Memory B cell (primary cell): ENCODE data around the gene ZMYM5.
A peak's percentile ranks its signal among the peaks of the same experiment; 100 is the strongest.
"Not testable (repeated sequence)": the region's sequence is repeated elsewhere in the genome, so short reads cannot be mapped to it uniquely, and the experiment has no call there.

Experiments
- ATAC-seq: fragments of 150-1000 bp; cut with Tn5 transposase; 2 replicates; pipeline ENCODE4 v1.10.0; 2021; ENCODE audit warnings: low read depth, mild to moderate bottlenecking, moderate library complexity
- DNase-seq, 2 donors: peaks; one replicate each; pipeline ENCODE4 v3.0.0; 2022; ENCODE audit warnings: low spot score in 2 of 2
- H3K27ac Mint-ChIP-seq: one replicate; pipeline ENCODE4 v1.8.0; 2022; ENCODE audit warnings: mild to moderate bottlenecking, moderate library complexity, mixed read lengths
- H3K27me3 Mint-ChIP-seq: one replicate; pipeline ENCODE4 v1.8.0; 2022; ENCODE audit warnings: mixed read lengths
- H3K36me3 Mint-ChIP-seq: one replicate; pipeline ENCODE4 v1.8.0; 2022; ENCODE audit warnings: mild to moderate bottlenecking, mixed read lengths
- H3K4me1 Mint-ChIP-seq: one replicate; pipeline ENCODE4 v1.8.0; 2022; ENCODE audit warnings: mixed read lengths
- H3K4me3 Mint-ChIP-seq: one replicate; pipeline ENCODE4 v1.8.0; 2022; ENCODE audit warnings: mild to moderate bottlenecking, moderate library complexity, mixed read lengths
- H3K9me3 Mint-ChIP-seq: one replicate; pipeline ENCODE4 v1.8.0; 2022; ENCODE audit warnings: mixed read lengths

The ZMYM5 gene

DNA sequence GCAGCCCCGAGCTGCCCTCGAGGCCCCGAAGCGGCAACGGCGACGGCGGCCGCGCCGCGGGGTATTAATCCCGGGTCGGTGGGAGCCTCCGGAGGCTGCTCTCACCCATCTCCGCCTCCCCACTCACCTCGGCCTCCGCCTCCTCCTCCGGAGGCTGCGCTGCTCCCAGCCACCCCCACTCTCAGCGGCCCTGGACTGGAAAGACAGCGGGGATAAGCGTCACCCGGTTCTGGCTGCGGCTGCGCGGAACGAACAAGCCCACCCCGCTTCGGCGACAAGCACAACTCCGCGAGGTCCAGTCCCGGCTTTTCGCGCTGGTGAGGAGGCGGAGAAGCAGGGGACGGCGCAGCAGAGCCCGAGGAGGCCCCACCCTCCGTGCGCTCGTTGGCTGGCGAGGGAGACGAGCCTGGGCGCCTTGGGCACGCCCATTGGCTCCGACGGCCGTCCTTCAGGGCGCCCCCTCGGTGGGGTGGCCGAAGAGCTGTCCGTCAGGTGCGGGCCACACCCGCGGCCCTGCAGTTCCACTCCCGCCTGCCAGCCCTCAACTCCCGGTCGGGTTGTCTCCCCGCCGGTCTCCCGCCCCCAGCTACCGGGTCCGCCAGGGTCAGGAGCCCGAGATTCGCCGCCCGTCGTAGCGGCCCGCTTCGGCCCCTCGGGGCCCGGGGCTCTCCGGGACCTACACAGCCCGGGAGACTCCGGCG lies at the start of gene ZMYM5:
TSS of gene ZMYM5 (minus strand) at position 327 of the 701 bp plus-strand sequence. CDS start 11,469 bp downstream, outside the sequence.
- H3K4me1 Mint-ChIP-seq: peaks cover 16% of the 10 kb centered on the region
- peaks cover 3% of the 10 kb centered on the region for H3K36me3 Mint-ChIP-seq
- H3K4me3 Mint-ChIP-seq: peak within 1 kb of the TSS; percentile 97
- peak within 1 kb of the TSS; percentile 92 for H3K27ac Mint-ChIP-seq
- no peaks in the 10 kb centered on the region for H3K27me3 Mint-ChIP-seq
- no peaks in the 10 kb centered on the region for H3K9me3 Mint-ChIP-seq
- peak; percentile 91 to 92 for DNase-seq
- ATAC-seq: peak; percentile 81

DNA sequence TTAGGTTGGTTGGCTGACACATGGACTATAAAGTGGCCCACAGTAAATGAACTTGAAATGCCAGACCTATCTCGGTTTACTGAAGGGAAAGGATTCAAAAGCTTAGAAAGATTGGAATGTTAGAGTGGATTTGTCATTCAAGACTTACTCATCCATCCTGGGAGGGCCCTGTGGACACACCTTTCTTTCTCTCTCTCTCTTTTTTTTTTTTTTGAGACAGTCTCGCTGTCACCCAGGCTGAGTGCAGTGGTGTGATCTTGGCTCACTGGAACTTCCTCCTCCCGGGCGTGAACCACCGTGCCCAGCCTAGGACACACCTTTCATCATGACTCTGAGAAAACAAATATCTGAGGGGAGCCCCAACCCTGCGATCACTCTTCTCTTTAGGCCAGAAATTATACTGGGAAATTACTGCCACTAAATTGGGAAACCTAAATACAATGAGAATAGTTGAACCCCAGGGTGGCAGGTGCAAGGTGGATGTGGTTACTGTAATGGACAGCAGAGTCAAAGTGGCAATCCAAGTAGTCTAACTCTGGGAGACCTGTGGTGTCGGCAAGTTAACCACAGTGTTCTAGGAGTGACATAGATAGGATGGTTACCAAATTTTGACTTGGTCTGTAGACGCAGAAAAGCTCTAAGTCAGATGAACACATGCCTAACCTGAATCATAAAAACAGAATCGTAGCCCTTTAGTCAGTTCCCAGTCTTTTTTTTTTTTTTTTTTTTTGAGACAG lies 47.1 kb upstream of the ZMYM5 start:
- H3K36me3 Mint-ChIP-seq: no peaks in the 10 kb centered on the region
- H3K27me3 Mint-ChIP-seq: peaks cover 1% of the 10 kb centered on the region
- no peak overlapping the region for H3K4me3 Mint-ChIP-seq
- peaks cover 2% of the 10 kb centered on the region for H3K4me1 Mint-ChIP-seq
- no peak for ATAC-seq
- no peaks in the 10 kb centered on the region for H3K9me3 Mint-ChIP-seq
- no peak for DNase-seq
- no peak overlapping the region for H3K27ac Mint-ChIP-seq

DNA sequence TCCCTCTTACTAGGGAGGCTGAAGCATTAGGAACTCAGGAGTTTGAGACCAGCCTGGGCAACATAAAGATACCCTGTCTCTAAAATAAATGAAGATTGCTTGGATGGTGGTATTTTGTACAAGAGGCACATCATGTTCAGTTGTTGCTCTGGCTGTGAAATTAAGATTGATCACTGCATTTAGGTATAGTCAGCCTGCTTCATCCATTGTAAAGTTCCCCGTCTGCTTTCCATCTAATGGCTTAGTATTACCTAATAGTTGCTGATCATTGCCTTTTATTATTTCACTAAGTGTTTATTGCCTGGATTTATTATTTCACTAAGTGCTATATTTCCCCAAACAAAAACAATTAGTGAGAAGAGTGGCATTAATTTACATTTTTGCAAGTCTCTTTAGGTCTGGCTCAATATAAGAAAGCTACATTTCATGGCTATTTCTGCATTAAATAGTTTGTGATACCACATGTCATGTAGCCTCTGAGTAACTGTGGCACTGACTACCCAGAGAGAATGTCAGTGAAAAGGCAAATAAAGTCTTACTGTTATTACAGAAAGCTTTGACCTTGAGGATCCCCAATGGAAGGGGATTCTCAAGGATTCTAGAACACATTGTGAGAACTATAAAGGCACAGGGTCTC lies 45.0 kb upstream of the ZMYM5 start:
- ATAC-seq (no peak), DNase-seq (no peak)
- Mint-ChIP-seq H3K4me3 (no peak overlapping the region), H3K9me3 (no peaks in the 10 kb centered on the region), H3K4me1 (peaks cover 2% of the 10 kb centered on the region), H3K27ac (no peak overlapping the region), H3K36me3 (no peaks in the 10 kb centered on the region), H3K27me3 (peaks cover 2% of the 10 kb centered on the region)

DNA sequence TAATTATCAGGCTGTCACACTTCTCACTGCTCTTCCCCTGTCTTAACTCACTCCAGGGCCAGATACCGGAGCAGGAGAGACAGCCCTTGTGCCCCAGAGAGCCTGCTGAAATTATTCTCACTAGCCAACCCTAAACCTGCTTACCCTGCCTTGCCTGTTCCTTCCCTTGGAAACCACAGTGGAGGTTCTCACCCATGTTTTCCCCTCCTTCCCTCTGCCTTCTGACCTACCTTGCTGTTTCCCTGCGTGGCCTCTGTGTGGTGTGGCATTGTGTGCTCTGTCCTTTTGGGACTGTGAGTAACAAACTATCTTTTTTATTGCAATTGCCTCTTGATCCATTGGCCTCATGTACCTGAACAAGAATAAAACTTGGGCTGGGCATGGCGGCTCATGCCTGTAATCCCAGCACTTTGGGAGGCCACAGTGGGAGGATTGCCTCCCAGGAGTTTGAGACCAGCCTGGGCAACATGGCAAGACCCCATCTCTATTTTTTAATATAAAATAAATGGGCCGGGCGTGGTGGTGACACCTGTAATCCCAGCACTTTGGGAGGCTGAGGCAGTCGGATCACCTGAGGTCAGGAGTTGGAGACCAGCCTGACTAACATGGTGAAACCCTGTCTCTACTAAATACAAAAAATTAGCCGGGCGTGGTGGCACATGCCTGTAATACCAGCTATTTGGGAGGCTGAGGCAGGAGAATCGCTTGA lies 42.2 kb upstream of the ZMYM5 start:
- H3K4me3 Mint-ChIP-seq, H3K36me3 Mint-ChIP-seq, H3K27me3 Mint-ChIP-seq, DNase-seq, ATAC-seq, H3K27ac Mint-ChIP-seq, H3K4me1 Mint-ChIP-seq, H3K9me3 Mint-ChIP-seq: not testable (repeated sequence)

DNA sequence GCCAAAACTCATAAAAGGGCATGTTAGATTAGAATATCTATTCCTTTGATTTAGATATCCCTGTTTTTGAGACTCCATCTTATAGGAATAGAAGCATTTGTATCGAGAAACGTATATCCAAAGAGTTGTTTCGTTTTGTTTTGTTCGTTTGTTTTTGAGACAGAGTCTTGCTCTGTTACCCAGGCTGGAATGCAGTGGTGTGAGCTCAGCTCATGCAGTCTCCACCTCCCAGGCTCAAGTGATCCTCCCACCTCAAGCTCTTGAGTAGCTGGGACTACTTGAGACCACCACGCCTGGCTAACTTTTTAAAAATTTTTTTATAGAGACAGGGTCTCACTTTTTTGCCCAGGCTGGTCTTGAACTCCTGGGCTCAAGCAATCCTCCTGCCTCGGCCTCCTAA lies 26.6 kb upstream of the ZMYM5 start:
- Mint-ChIP-seq H3K36me3 (no peaks in the 10 kb centered on the region), H3K27me3 (no peaks in the 10 kb centered on the region), H3K27ac (no peak overlapping the region), H3K9me3 (no peaks in the 10 kb centered on the region), H3K4me3 (no peak overlapping the region), H3K4me1 (no peaks in the 10 kb centered on the region)
- DNase-seq (no peak), ATAC-seq (no peak)

DNA sequence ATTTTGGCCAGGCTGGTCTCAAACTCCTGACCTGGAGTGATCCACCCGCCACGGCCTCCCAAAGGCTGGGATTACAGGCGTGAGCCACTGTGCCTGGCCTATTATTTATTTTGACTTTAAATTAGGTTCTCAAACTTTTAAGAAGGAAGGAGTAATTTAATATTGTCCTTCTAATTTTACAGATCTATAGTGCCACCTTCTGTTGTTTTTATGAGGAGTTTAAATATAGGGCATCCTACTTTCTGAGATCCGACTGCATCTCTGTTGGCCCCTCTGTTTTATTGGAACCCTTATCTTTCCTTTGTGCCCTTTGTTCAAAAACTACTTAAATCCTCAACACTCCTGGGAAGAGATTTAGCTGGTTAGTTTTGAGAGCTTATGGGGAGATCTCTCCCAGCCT lies 25.4 kb upstream of the ZMYM5 start:
- H3K4me1 Mint-ChIP-seq: no peaks in the 10 kb centered on the region
- peaks cover 3% of the 10 kb centered on the region for H3K9me3 Mint-ChIP-seq
- H3K36me3 Mint-ChIP-seq: peaks cover 2% of the 10 kb centered on the region
- ATAC-seq (no peak), DNase-seq (no peak)
- H3K27me3 Mint-ChIP-seq: no peaks in the 10 kb centered on the region
- no peak overlapping the region for H3K4me3 Mint-ChIP-seq
- no peak overlapping the region for H3K27ac Mint-ChIP-seq

DNA sequence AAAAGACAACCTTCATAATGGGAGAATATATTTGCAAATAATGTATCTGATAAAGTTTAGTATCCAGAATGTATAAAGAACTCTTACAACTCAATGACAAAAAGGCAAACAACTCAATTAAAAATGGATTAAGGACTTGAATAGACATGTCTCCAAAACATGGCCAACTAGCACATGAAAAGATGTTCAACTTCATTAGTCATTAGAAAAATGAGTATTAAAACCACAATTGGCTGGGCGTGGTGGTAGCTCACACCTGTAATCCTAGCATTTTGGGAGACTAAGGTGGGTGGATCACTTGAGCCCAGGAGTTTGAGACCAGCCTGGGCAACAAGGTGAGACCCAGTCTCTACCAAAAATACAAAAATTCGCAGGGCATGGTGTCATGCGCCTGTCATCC lies 18.8 kb upstream of the ZMYM5 start:
- Mint-ChIP-seq H3K4me1 (no peaks in the 10 kb centered on the region), H3K27me3 (no peaks in the 10 kb centered on the region), H3K9me3 (peaks cover 3% of the 10 kb centered on the region), H3K36me3 (peaks cover 2% of the 10 kb centered on the region), H3K27ac (no peak overlapping the region), H3K4me3 (no peak overlapping the region)
- DNase-seq (no peak), ATAC-seq (no peak)

DNA sequence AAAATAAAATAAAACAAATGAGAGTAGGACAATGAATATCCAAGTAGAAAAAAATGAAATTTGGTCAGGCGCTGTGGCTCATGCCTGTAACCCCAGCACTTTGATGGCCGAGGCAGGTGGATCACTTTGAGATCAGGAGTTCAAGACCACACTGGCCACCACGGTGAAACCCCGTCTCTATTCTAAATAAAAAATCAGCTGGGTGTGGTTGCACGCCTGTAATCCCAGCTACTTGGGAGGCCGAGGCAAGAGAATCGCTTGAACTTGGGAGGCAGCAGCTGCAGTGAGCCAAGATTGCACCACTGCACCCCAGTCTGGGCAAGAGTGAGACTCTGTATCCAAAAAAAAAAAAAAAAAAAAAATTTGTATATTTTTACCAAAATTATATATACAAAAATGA lies 18.2 kb upstream of the ZMYM5 start:
- no peaks in the 10 kb centered on the region for H3K27me3 Mint-ChIP-seq
- ATAC-seq: no peak
- no peak overlapping the region for H3K27ac Mint-ChIP-seq
- H3K4me1 Mint-ChIP-seq: no peaks in the 10 kb centered on the region
- DNase-seq: no peak
- H3K9me3 Mint-ChIP-seq: peaks cover 3% of the 10 kb centered on the region
- H3K36me3 Mint-ChIP-seq: peaks cover 2% of the 10 kb centered on the region
- no peak overlapping the region for H3K4me3 Mint-ChIP-seq

DNA sequence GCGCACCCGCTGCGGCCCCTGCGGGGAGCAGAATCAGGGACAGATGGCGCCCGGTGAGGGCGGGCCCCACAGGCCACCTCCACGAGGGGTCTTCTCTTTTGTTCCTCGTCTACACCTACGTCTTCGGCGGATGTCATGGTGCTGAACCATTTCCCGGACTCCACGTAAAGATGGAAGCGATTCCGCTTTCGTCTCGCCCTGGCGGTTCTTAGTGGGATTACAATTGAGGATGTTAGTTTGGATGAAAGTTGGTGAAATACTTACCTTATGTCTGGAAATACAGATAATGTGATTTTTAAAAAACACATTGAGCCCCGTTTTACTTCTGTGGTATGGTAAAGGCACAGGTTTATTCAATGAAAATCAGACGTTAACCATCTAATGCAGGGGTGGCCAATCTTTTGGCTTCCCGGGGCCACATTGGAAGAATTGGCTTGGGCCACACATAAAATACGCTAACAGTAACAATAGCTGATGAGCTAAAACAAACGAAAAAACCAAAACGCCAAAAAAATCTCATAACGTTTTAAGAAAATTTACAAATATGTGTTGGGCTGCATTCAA lies 1.4 kb upstream of the ZMYM5 start:
- H3K4me3 Mint-ChIP-seq: peak overlapping the region; percentile 96
- ATAC-seq: peak; percentile 10
- H3K27me3 Mint-ChIP-seq: no peaks in the 10 kb centered on the region
- H3K4me1 Mint-ChIP-seq: peaks cover 16% of the 10 kb centered on the region
- no peaks in the 10 kb centered on the region for H3K36me3 Mint-ChIP-seq
- H3K27ac Mint-ChIP-seq: peak overlapping the region; percentile 92
- no peak for DNase-seq
- H3K9me3 Mint-ChIP-seq: no peaks in the 10 kb centered on the region

DNA sequence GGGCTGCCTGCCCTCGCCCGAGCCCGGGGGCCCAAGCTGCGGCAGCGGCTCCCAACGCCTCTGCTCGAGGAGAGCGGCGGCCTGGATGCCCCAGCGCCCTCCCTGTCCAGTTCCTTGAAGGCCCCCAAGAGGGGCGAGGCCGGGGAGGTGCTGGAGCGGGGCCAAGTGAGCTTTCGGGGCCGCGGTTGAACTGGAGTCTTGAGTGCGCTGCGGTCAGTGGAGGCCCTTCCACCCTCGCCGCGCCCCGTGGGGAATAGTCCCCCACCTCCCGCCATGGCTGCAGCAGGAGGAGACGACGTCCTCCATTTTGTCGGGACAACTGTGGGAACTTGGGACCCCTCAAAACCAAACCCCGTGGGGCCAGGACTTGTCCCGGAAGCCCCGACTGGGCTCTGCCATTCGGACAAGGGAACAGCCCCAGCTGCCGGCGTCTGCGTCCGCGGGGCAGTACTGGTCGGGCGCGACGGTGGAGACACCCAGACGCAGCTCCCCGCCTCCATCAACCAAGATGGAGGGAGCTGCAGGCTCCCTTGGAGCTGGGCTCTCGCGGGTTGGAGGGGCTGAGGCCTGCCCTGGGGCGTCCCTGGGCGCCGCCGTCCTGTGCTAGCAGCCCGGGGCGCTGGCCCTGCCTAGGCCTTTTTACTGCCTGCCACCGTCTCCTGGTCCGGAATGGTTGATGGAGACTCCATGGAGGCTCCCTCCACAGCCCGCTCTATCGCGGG lies 736 bp upstream of the ZMYM5 start:
- peak overlapping the region; percentile 92 for H3K27ac Mint-ChIP-seq
- DNase-seq (peak; percentile 63 to 83), ATAC-seq (peak; percentile 31)
- H3K36me3 Mint-ChIP-seq: peaks cover 3% of the 10 kb centered on the region
- H3K9me3 Mint-ChIP-seq: no peaks in the 10 kb centered on the region
- H3K4me3 Mint-ChIP-seq: peak overlapping the region; percentile 96
- H3K27me3 Mint-ChIP-seq: no peaks in the 10 kb centered on the region
- peaks cover 16% of the 10 kb centered on the region for H3K4me1 Mint-ChIP-seq

DNA sequence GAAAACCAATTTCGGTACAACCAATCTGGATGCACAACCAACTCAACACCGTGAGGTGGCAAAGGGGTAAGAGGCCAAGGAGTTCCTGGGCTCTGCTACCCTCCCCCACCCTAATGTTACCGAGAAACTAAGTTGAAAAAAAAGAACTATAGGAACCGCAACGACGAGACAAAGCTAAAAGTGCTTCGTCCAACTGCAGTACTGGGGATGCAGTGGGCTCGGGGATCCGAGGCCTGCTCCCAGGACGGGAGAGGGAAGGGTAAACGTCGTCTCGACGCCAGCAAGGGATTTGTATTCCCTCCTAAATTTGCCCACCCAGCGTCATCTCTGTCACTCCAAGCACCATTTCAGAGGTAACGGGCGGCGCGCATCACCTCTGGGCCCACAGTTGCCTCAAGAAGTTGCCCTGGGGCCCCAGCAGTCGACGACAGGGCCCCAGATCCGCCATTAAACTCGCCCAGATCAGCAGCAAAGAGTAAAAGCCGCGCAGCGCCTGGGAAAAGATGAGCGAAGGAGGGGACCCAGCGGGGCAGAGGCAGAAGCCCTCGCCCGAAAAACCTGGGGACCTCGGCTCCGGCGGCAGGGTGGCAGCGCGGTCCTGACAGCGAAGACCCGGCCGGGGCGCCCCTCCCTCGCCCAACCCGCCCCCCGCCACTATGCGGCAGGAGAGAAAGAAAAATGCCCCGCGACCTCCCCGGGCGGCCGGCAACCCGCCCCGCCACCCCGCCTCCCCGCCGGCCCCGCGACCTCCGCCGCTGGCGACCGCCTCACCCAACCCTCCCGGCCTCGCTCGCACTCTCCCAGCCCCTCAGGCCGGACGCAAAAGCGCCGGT lies 752 bp downstream of the ZMYM5 start:
- ATAC-seq (peak; percentile 5), DNase-seq (peak; percentile 37 to 57)
- no peaks in the 10 kb centered on the region for H3K27me3 Mint-ChIP-seq
- H3K4me1 Mint-ChIP-seq: peaks cover 17% of the 10 kb centered on the region
- H3K36me3 Mint-ChIP-seq: peaks cover 4% of the 10 kb centered on the region
- peak overlapping the region; percentile 97 for H3K4me3 Mint-ChIP-seq
- H3K9me3 Mint-ChIP-seq: no peaks in the 10 kb centered on the region
- H3K27ac Mint-ChIP-seq: peak overlapping the region; percentile 92

DNA sequence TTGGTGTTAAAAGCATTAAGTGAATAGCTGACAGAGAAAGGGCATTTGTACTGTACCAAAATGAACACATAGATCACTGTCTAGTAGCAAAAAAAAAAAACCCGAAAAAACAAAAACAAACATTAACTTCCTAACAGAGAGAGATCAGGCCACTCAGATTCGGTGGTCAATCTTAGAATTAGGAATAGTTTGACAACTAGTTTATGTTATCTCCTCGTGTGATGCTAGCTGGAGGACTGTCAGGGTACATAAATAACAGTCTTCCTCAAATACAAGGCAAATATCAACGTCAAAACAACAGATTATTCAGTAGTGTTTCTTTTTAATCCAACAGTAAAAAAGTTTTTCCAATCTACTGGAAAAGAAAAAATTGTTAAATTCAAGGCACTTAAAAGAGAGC lies 1.7 kb downstream of the ZMYM5 start:
- DNase-seq: no peak
- no peaks in the 10 kb centered on the region for H3K9me3 Mint-ChIP-seq
- no peaks in the 10 kb centered on the region for H3K27me3 Mint-ChIP-seq
- peaks cover 23% of the 10 kb centered on the region for H3K4me1 Mint-ChIP-seq
- H3K36me3 Mint-ChIP-seq: peaks cover 11% of the 10 kb centered on the region
- H3K27ac Mint-ChIP-seq: peak overlapping the region; percentile 92
- peak overlapping the region; percentile 97 for H3K4me3 Mint-ChIP-seq
- no peak for ATAC-seq
